WI38 (cell line): ENCODE results near the gene BLCAP.

ENCODE experiments used
- H3K4me3 ChIP-seq: 2 replicates; pipeline ENCODE4 v1.5.1; 2011; ENCODE audit warnings: low read depth, mild to moderate bottlenecking, control low read depth, low read length
- TF ChIP-seq, protein P1 (sequence below): IDR thresholded peaks from 2 replicates; pipeline ENCODE4 v1.5.1; 2012; ENCODE audit warnings: low read depth, mild to moderate bottlenecking, control low read depth, low read length

Gene BLCAP

DNA sequence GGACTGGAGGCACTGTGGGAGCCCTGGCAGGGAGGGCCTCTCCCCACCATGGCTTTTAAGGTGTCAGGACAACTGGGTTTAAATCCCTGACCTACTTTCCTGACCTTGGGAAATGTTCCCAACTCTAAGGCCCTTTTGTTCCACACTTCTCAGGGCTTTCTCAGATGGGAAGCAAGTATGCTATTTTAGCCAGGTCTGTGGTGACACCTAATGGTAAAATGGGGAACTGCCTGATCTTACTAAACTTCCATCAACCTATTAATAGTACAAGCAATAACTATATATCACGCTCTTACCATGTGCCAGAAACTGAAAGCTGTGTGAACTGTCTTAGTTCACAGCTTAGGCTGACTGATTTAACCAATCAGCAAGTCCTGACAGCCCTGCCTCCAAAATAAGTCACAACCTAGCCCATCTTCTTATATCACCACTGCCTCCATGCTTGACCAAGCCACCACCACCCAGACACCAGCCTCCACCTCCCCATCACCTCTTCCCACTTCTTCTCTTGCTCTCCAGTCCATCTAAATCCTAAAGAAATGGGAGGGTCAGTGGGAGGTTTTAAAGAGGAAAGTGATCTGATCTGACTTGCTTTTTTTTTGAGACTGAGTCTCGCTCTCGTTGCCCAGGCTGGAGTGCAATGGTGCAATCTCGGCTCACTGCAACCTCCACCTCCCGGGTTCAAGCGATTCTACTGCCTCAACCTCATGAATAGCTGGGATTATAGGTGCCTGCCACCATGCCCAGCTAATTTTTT lies 6.9 kb upstream of the BLCAP start:
- TF ChIP-seq, protein P1, sequence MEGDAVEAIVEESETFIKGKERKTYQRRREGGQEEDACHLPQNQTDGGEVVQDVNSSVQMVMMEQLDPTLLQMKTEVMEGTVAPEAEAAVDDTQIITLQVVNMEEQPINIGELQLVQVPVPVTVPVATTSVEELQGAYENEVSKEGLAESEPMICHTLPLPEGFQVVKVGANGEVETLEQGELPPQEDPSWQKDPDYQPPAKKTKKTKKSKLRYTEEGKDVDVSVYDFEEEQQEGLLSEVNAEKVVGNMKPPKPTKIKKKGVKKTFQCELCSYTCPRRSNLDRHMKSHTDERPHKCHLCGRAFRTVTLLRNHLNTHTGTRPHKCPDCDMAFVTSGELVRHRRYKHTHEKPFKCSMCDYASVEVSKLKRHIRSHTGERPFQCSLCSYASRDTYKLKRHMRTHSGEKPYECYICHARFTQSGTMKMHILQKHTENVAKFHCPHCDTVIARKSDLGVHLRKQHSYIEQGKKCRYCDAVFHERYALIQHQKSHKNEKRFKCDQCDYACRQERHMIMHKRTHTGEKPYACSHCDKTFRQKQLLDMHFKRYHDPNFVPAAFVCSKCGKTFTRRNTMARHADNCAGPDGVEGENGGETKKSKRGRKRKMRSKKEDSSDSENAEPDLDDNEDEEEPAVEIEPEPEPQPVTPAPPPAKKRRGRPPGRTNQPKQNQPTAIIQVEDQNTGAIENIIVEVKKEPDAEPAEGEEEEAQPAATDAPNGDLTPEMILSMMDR = peak; percentile 65; the same call in 1 of the 2 replicates
- no peak overlapping the region for H3K4me3 ChIP-seq

DNA sequence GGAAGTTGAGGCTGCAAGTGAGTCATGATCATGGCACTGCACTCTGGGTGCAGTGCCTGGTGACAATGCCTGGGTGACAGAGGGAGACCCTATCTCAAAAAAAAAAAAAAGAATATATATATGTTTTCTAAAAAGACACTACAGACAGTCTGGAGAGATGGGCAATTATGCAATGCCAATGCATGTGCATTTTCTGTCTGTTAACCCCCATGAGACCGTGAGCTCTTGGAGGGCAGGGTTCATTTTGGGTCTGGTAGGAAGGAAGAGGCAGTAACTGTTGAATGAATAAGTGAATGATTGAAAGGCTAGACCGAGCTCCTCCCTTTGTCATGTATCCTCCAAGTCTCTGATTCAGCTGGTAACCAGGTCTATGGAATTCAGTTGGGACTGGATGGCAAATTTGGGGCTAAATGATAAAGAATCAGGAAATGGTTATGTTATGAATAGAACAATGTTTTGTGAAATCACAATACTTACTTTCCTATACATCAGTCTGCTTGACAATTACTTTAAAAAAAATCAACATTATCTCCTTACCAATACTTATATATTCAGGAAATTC lies 5.6 kb upstream of the BLCAP start:
- H3K4me3 ChIP-seq = no peak overlapping the region
- TF ChIP-seq, protein P1 = no peak

DNA sequence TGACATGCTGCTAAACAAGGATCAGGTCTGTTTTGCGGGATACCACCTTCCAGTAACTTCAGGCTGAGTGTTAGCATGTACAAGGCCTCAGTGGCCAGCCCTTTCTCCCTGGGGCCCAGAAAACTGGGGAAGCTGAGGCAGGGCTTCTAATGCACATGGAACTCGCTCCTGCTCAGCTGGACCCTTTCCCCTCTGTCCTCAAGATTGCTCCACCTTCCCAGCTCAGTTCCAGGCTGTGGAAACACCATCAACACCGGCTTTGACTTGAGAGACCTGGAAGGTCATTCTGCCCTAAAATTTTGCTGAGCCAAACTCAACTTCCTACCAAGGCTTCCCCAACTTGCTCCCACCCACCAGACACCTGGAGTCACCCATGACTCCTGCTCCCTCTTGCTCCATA lies 4.2 kb upstream of the BLCAP start:
- TF ChIP-seq, protein P1 = no peak
- no peak overlapping the region for H3K4me3 ChIP-seq

DNA sequence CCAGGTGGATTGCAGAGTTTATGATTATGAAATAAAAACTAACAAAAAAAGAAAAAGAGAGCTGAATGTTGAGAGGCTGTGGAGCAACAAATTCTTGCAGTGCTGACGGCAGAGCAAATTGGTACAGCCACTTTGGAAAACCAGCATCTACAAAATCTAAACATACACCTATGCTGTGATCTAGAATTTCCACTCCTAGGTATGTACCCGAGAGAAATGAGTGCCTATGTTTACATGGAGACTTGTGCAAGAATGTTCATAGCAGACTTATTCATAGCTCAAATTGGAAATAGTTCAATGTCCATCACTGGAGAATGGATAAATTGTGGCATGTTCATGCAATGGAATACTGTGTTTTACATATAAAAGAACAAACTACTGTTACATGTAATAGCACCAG lies 3.0 kb upstream of the BLCAP start:
- TF ChIP-seq, protein P1 = no peak

DNA sequence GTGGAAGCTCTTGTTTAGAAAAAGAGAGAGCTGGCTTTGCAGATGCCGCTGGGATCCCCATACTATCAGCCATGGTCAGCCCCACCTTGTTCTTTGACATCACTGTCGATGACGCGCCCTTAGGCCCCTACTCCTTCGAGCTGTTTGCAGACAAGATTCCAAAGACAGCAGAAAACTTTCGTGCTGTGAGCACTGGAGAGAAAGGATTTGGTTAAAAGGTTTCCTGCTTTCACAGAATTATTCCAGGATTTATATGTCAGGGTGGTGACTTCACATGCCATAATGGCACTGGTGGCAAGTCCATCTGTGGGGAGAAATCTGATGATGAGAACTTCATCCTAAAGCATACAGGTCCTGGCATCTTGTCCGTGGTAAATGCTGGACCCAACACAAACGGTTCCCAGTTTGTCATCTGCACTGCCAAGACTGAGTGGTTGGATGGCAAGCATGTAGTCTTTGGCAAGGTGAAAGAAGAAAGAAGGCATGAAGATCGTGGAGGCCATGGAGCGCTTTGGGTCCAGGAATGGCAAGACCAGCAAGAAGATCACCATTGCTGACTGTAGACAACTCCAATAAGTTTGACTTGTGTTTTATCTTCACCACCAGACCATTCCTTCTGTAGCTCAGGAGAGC lies 2.4 kb upstream of the BLCAP start:
- H3K4me3 ChIP-seq = no peak overlapping the region
- TF ChIP-seq, protein P1 = no peak

More for the DNA sequence above, 3.0 kb upstream of the BLCAP start:
- H3K4me3 ChIP-seq = no peak overlapping the region

DNA sequence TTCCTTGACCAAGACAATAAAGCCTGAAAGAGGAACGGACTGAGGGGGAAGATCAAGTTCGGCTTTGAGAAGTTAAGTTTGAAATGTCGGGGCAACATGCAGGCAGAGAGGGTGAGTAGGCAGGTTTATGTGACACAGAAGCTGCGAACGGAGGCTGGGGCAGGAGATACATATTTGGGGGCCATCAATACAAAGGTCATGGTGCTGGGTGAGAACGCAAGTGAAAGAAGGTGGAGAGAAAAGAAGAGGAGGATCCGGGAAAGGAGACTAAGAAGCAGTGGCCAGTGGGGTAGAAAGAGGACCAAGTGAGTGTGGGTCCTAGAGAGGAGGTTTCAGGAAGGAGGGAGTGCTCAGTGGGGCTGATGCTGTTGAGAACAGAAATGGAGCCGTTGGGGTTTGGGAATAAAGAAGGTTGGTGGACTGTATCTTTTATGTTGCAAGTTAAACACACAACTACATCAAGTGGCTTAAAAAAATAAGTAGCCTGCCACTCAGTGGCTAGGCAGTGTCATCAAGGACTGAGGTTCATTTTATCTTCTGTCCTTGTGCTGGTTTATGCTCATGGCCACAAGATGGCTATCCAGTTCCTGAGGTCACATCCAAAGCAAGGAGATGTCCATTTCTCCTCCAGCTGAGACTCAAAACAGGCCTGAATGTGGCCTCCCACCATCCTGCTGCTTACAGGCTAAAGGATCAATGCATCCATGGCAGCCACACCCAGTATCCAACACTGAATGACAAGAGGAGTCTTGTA lies 1.7 kb upstream of the BLCAP start:
- TF ChIP-seq, protein P1 = no peak

More for the DNA sequence above, 1.7 kb upstream of the BLCAP start:
- no peak overlapping the region for H3K4me3 ChIP-seq
